ENCODE data around the gene UNCX. TPM values are rescaled to one million over a fixed set of nuclear protein-coding genes. Genes with fewer than 3 reads are reported as not detected.
A peak's percentile ranks its signal among the peaks of the same experiment; 100 is the strongest.
"Not testable (repeated sequence)": the region's sequence is repeated elsewhere in the genome, so short reads cannot be mapped to it uniquely, and the experiment has no call there.

Gene UNCX
- total RNA-seq, 2 donors from 2014 or later, result not detected

DNA sequence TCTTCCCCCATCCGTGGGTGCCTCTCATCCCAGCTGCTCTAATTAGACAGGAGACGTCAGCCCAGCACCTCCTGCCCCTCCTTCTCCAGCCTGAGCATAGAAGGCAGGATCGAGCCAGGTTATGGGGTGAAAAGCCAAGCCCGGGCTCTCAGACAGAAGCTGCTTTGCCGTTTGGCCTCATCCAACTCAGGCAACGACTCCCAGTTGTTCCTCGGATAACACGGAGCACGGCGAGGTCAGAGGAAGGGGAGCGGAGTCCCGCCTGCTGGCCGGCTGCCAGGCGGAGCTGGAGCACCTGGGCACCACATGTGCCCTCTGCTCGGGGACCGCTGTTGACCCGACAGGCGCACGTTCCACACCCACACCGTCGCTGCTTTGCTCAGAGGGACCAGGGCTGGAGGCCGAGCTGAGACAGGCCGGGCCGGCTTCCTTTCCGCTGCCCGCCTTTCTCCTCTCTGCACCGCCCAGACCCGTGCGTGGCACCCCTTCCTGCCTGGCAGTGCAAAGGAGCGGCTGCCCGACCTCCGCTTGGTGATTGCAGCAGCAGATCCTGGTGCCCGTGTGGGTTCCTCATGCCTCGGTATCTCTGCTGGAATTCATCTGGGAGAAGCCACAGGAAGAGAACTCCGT, 21.6 kb upstream of the UNCX start:
- ATAC-seq (peak; percentile 34 to 38), DNase-seq (no peak)
- intact Hi-C loops (cut with DNase I), result no loop called here

DNA sequence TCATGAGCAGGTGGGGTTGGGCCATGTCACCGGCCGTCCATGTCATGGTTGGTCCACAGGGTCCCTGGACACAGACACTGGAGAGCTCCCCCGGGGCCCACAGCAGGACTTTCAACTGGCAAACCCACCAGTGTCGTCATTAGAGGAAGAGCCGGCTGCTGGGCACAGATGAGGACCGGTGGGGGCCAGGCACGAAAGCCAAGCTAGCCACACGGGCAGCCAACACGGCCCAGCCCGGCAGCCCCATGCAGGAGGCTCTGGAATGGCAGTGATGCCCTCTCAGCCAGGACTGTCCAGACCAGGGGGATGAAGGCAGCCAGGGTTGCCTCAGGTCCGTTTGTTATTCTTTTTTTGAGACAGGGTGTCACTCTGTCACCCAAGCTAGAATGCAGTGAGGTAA, 21.1 kb upstream of the UNCX start:
- intact Hi-C loops (cut with DNase I), result no loop called here
- ATAC-seq, result no peak
- DNase-seq, result no peak

DNA sequence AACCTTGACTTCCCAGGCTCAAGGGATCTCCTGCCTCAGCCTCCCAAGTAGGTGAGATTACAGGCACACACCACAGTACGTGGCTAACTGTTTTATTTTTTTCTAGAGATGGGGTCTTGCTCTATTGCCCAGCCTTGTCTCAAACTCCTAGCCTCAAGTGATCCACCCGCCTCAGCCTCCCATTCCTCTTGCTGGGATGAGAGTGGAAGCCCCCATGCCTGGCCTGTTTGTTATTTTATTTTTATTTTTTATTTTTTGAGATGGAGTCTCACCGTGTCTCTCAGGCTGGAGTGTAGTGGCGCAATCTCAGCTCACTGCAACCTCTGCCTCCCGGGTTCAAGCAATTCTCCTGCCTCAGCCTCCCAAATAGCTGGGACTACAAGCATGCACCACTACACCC, 20.6 kb upstream of the UNCX start:
- intact Hi-C loops (cut with DNase I); DNase-seq; ATAC-seq: not testable (repeated sequence)

DNA sequence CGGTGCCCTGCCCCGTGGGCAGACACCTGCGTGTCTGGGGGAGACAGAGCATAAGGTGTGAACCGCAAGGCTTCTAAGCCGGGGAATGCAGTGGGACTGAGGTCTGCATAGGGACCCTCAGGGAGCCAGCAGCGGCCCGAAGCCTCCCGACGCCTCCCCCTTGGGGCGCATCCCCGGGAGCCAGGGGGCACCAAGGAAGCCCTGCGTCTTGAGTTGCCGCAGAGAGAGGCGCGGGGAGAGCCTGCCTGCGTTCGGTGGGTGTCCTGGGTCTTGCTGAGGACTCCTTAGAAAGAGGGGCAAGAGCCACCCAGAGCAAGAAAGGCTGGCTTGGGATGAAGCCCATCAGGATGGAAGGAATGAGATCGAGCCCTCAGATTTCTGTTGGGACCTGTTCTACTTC, 18.2 kb upstream of the UNCX start:
- intact Hi-C loops (cut with DNase I), result no loop called here
- ATAC-seq (no peak), DNase-seq (no peak)

DNA sequence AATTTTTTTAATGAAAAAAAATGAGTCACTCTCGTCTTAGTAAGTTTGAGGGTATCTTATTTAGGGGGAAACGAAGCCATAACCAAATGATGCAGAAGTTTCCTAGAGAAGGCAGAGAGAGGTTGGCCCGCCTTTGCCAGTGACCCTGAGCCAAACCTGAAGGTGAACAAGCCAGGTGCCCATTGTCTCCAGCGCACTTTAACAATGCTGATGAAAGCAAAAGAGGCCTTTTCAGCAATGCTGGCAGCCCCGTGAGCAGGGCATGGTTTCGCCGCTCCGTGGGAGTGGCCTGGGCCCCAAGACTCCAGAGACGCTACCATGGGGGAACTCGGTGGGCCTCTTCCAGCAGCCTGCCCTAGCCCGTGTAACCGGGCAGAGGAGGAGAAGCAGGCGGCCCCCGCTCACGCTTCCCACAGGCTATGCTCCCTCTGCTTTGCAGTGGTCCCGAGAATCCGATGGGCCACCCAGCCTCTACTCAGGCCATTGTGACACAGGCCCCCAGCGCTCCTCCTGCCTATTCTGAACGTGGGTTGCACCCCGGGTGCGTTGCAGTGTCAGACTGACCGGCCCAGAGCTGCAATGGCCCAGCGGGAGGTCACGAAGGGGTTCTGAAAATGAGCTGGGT, 14.0 kb upstream of the UNCX start:
- intact Hi-C loops (cut with DNase I), result no loop called here
- no peak for ATAC-seq
- DNase-seq, result no peak

DNA sequence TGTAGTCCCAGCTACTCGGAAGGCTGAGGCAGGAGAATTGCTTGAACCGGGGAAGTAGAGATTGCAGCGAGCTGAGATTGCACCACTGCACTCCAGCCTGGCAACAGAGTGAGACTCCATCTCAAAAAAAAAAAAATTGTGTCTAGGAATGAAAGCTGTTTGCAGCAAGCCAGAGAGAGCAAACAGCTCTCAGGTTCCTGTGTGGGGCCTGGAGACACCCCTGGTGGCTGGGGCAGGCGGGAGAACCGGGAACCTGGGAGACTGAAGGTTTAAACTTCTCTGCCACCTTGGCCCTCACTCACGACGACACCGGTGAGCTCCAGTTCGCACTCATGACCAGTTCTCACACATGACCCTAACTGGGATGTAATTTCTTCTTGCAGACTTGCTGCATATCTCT, 13.2 kb upstream of the UNCX start:
- ATAC-seq, result no peak
- DNase-seq, result no peak
- intact Hi-C loops (cut with DNase I), result no loop called here

DNA sequence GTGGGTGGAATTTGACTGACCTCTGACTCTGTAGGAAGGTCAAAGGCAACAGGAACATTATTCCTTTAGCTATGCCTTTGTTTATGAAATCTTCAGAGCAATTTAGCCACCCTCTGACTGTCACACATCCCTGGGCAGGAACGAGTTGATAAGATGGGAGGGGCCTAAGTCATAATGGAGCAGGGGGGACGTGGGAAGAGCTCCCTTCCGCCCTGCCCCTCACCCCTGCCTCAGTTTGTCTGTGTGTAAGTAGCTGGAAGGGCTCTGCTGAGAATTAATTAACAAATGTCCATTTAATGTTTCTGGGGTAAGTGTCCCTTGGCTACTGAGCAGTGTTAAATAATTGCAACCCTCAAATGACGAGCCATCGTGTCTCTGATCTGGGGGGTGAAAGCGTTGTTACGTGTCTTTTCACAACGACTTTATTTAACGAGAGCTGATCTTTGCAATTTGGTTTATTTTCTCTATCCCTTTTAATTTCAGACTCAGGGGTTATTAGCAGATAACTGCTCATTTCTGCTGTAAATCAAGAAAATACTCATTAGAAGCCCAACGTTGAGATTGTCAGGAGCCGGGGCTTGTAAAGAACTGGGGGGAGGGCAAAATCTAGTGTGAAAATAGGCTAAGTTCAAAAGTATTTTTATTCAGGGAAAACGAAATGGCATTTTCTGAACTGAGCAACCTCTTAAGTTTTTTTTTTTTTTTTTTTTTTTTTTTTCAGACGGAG, 12.5 kb upstream of the UNCX start:
- ATAC-seq (no peak), DNase-seq (no peak)
- intact Hi-C loops (cut with DNase I), result loop anchor here in 1 of 2 donors (10.0 kb wide), 1 partner anchor 195 kb away; no protein-coding TSS in a partner anchor

DNA sequence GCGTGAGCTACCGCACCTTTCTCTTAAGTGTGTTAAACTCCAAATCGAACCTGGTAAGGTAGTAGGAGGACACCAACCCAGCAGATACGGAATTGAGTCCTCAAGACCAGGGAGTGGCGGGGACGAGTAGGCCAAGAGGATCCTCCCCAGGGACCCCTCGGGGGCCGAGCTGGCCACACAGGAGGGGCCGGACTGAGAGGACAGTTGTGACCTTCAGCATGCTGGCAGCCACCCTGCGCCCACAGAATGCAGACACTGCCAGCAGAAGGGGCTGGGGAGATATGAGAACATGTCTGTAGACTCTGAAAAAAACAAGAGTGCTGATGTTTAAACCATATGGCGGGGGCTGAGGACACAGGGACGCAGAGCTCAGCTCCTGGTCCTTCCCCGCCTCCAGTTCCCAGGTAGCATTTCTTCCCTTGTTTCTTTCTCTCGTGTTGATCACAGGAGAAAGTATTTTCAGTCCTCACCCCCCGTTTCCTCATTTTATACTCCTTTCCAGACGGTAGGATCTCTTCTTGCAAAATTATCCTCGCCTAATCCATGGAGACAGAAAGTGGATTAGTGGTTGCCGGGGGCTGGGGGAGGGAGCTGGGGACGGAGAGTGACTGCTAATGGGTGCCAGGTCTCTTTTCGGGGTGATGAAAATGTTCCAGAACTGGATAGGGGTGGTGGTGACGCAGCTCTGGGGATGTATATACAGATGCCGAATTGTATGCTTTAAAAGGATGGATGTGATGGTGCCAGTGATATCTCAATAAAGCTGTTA, 11.5 kb upstream of the UNCX start:
- intact Hi-C loops (cut with DNase I), result loop anchor here in 1 of 2 donors (10.0 kb wide), 1 partner anchor 194 kb away; no protein-coding TSS in a partner anchor
- ATAC-seq, result no peak

DNA sequence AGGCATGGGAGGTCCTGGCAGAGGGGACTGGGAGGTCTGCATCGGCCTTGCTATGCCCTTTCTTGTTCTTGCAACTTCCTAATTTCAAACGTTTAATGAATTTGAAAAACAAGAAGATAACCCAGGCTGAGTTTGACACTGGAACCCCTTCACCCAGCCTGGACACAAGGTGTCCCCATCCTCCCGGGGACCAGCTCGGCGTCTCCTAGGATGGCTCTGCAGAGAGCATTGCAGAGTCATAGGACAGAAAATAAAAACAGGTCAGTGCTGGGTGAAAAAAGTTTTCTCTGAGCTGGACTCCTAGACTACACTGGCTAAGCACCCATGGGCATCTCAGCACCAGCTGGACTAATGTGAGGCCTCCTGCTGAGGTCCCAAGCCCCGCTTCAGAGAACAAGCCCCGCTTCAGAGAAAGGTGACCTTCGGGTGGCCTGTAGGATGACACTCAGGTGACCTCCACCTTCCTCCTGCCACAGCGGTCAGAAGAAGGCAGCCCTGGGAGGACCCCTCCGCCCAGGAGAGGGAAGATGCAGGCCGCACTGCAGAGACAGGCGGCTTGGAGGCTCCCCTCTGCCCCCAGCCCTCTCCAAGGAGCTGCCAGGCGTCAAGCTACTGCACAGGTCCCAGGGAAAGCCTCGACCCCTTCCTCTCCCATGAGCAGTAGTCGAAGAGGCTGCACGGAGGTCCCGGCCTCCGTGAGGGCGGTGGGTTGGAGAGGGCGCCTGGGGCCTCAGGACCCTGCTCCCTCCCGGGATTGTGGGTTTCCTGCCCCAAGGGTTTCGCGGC, 9.3 kb upstream of the UNCX start:
- ATAC-seq (no peak), DNase-seq (no peak)
- intact Hi-C loops (cut with DNase I), result loop anchor here in 1 of 2 donors (10.0 kb wide), 1 partner anchor 191 kb away; no protein-coding TSS in a partner anchor

More for the DNA sequence above, 11.5 kb upstream of the UNCX start:
- DNase-seq, result no peak

DNA sequence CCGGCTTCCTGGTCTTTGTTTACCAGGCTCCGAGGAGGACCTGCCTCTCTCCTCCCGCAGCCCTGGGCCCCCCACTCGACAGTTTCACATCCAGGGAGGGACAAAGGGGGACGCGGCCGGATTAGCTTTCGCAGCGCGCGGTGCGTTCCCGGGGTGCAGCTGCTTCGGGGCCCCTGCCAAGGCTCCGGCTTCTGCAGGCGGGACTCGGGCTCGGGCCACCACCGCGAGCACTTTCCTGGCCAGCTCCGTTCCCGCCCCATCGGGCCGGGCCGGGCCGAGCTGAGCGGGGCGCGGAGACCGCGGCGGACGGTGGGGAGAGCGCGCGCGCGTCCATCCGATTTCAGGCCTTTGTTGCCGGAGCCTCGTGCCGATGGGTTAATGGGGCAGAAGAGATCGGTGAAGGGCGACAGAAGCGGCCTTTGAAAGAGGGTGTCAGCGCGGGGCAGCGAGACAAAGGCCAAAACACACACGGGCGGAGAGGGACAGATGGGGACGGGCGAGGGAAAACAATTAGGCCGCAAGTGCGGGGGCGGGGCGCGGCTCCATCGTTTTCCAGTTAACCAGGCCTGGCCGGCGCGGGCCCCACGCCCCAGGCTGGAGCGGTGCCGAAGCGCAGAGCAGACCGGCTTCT, 8.5 kb upstream of the UNCX start:
- DNase-seq (no peak), ATAC-seq (no peak)
- intact Hi-C loops (cut with DNase I), result loop anchor here (2.0 to 10.0 kb wide), 2 partner anchors 191 to 251 kb away; no protein-coding TSS in a partner anchor

DNA sequence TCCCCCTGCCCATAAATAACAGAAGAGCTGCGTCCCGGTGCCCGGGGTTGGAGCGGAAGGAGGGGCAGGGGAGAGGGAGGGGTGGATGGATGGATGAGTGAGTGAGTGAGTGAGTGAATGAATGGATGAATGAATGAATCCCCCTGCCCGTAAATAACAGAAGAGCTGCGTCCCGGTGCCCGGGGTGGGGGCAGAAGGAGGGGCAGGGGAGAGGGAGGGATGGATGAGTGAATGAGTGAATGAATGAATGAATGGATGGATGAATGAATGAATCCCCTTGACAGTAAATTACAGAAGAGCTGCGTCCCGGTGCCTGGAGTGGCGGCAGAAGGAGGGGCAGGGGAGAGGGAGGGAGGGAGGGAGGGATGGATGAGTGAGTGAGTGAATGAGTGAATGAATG, 7.6 kb upstream of the UNCX start:
- DNase-seq (no peak), ATAC-seq (no peak)
- intact Hi-C loops (cut with DNase I), result loop anchor here (2.0 to 10.0 kb wide), 2 partner anchors 190 to 250 kb away; no protein-coding TSS in a partner anchor

DNA sequence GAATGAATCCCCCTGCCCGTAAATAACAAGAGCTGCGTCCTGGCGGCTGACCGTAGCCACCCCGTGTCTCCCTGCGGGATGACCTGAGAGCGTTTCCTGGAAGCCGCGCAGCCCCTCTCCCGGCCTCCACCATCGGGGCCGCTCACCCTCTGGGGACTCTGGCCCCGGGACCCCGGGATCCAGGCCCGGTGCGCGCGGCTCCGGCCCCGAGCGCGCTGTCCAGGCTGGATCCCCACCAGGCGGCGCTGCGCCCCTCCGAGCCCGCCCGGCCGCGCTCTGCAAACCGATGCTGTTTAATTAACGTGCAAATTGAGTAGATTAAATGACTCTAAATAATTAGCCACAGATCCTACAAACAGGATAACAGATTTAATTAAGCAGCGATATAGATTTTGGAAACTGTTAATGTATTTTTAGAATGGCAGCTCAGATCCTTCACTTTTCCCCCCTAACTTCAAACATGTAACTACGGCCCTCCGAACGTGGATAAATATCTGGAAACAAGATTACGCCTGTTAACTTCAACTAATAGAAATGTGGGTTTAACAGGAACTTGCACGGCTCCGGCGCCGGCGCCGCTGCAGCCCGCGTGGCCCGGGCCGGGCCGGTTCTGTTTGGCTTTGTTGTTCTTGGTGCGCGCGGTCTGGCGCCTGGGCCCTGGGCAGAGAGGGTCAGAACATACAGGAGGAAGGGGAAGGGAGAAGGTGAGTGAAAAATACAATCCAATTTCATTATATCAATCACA, 7.1 kb upstream of the UNCX start:
- intact Hi-C loops (cut with DNase I), result loop anchor here (2.0 to 10.0 kb wide), 2 partner anchors 189 to 249 kb away; no protein-coding TSS in a partner anchor
- DNase-seq (no peak), ATAC-seq (peak; percentile 42 to 51)

DNA sequence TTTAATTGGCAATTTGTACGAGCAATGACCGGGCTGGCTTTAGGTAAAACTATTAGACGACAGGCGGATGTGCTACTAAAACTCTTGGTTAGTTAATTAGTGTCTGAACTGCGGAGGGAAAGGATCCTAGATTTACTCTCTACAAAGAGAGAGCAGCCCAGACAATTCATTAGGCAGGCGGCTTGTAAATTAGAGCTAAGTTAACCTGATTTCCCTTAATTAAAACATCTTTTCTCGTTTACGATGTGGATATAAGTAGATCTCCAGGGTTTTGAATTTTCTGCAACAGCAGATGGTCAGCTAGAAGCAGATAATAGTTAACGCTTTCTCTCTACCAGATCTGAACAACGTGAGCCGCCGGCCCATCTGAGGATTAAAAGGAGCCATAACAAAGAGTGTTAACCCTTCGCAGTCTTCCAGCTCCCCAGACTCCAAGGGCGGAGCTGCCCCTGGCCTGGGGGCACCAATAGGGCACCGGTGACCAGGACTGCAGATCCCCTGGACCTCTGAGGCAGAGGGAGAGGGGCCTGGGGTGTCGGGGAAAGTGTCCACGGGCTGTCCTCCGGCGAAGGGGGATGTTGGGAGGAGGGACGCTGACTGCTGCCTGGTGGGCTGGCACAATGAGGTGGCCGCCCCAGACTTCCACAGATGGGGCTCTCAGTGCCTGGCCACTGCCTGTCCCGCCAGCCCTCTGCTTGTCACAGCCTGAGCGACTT, 6.3 kb upstream of the UNCX start:
- no peak for DNase-seq
- intact Hi-C loops (cut with DNase I), result loop anchor here in 1 of 2 donors (10.0 kb wide), 1 partner anchor 188 kb away; no protein-coding TSS in a partner anchor
- no peak for ATAC-seq

DNA sequence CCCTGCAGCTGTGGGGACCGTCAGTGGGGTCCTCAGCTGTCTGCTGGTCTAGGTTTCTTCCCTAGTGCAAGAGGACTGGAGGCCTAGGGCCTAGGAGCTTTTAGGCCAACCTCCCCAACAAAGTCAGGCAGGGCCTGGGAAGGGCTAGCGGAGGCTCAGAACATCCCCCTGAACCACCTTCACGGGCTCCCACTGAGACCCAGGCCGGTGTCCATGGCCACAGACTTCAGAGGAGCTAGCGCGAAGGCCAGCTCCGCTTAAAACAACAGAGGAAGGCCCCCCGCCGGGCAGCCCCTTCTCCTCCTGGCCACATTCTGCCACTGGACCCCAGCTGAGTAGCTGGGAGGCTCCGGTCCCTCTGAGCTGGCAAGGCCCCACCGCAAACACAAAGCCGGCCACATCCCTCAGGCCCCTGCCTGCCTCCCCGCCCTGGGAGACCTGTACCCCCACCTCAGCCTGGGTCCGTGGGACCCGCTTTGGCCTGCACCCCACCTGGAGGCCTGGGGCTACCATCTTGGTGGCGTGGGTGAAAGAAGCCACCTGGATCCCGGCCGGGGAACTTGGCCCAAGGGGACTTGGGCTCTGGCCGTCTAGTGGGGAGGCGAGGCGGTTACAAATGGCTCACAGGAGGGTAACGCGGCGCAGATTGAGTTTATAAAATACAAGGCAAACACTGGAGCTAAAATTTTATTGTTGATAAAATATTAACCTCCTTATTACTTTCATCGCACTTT, 5.4 kb upstream of the UNCX start:
- ATAC-seq, result no peak

DNA sequence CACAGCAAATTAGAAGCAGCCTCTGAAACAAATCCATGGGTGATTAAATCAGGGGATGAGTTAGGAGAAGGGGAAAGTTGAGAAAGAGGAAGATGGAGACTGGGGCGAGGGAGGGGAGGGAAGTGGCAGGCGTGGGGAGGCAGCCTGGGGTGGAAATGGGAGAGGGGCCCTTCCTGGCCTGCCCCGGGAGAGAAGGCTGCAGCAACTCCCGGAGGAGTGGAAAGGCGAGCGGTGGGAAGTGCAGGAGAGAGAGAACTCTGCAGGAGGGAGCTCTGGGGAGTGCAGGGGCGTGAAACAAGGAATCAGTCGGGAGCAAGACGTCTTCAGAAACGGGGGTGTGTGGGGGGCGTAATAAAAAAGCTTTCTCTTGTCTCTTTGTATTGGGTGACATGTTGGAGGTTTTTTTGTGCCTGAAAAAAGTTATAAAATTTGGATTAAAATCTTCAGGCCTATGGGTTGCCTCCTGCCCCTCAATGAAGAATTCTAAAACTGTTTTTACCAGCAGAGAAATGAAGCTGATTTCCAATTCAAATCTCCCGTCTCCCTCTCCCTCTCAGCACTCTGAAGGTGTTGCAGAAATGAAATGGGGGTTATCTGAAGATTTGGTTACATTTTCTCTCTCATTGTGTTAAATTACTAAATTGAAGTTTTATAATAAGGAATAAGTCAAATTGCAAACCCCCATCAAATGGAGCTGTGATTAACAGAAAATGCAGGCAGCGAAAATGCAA, 4.7 kb upstream of the UNCX start:
- ATAC-seq (no peak), DNase-seq (no peak)
- intact Hi-C loops (cut with DNase I), result loop anchor here in 1 of 2 donors (10.0 kb wide), 1 partner anchor 187 kb away; no protein-coding TSS in a partner anchor

More for the DNA sequence above, 5.4 kb upstream of the UNCX start:
- no peak for DNase-seq
- intact Hi-C loops (cut with DNase I), result loop anchor here in 1 of 2 donors (10.0 kb wide), 1 partner anchor 188 kb away; no protein-coding TSS in a partner anchor
